Measurements from ENCODE around the gene ZNF318. TPM values are rescaled to one million over a fixed set of nuclear protein-coding genes. Genes with fewer than 3 reads are reported as not detected.

ZNF318 gene
- total and polyA plus RNA-seq, 10 of the 15 experiments (the other 5 are each of a cell fraction or from before 2014, with no cell fraction given) = 3.4 to 79.8 (median 13.7) TPM

DNA sequence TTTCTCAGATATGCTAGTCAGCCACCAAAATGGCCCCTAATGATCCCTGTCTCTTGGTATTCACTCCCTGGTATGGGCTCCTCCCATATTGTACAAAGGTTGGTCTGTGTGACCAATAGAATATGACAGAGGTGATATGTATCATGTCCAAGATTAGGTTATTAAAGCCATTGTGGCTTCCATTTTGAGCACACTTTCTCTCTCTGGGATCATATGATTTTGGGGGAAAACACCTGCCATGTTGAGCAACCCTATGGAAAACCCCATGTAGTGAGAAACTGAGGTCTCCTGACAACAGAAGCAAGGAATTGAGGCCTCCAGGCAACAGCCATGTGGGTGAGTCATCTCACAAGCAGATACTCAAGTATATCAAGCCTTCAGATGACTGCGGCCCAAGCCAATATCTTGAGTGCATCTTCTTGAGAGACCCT is 7.1 kb upstream of the ZNF318 start (continued):
- TF ChIP-seq, protein P1, sequence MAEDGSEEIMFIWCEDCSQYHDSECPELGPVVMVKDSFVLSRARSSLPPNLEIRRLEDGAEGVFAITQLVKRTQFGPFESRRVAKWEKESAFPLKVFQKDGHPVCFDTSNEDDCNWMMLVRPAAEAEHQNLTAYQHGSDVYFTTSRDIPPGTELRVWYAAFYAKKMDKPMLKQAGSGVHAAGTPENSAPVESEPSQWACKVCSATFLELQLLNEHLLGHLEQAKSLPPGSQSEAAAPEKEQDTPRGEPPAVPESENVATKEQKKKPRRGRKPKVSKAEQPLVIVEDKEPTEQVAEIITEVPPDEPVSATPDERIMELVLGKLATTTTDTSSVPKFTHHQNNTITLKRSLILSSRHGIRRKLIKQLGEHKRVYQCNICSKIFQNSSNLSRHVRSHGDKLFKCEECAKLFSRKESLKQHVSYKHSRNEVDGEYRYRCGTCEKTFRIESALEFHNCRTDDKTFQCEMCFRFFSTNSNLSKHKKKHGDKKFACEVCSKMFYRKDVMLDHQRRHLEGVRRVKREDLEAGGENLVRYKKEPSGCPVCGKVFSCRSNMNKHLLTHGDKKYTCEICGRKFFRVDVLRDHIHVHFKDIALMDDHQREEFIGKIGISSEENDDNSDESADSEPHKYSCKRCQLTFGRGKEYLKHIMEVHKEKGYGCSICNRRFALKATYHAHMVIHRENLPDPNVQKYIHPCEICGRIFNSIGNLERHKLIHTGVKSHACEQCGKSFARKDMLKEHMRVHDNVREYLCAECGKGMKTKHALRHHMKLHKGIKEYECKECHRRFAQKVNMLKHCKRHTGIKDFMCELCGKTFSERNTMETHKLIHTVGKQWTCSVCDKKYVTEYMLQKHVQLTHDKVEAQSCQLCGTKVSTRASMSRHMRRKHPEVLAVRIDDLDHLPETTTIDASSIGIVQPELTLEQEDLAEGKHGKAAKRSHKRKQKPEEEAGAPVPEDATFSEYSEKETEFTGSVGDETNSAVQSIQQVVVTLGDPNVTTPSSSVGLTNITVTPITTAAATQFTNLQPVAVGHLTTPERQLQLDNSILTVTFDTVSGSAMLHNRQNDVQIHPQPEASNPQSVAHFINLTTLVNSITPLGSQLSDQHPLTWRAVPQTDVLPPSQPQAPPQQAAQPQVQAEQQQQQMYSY (CRISPR knock-in tag; IDR thresholded peaks at IDR 0.05) = no peak
- TF ChIP-seq ASH2L (IDR thresholded peaks at IDR 0.05; ENCODE audit: borderline replicate concordance, low read depth) (no peak), JUND (IDR thresholded peaks at IDR 0.05; ENCODE audit: low read depth, low read length) (peak; percentile 49; the same call in 1 of the 2 replicates), SPI1 (IDR thresholded peaks at IDR 0.05; ENCODE audit: borderline replicate concordance, insufficient read depth, low read depth, low read length) (no peak), RAD21 (IDR thresholded peaks at IDR 0.05; ENCODE audit: insufficient read depth, low read depth, low read length) (no peak), MEF2B (IDR thresholded peaks at IDR 0.05; ENCODE audit: partially characterized antibody, poor library complexity, severe bottlenecking) (peak; percentile 54), BCL11A (IDR thresholded peaks at IDR 0.05; ENCODE audit: low read depth, low read length) (0 out of 2 replicates have a peak, but pooled peaks have one; percentile 38), TAF1 (IDR thresholded peaks at IDR 0.05; ENCODE audit: borderline replicate concordance, low read depth, low read length) (no peak), FOS (IDR thresholded peaks at IDR 0.05; ENCODE audit: borderline replicate concordance, extremely low read depth, insufficient read length) (no peak), SRF (IDR thresholded peaks at IDR 0.05; ENCODE audit: low read depth in 2 of 2, low read length in 2 of 2) (no peak), MEF2A (IDR thresholded peaks at IDR 0.05; ENCODE audit: insufficient read depth, low read depth, low read length) (no peak), EZH2 (IDR thresholded peaks at IDR 0.05; ENCODE audit: borderline replicate concordance, control insufficient read depth, low read depth, low read length) (no peak), ZNF217 (IDR thresholded peaks at IDR 0.05) (no peak), POU2F2 (IDR thresholded peaks at IDR 0.05; ENCODE audit: borderline replicate concordance, low read depth, low read length) (no peak), HDAC6 (IDR thresholded peaks at IDR 0.05; ENCODE audit: unreplicated experiment) (no peak), STAT3 (IDR thresholded peaks at IDR 0.05; ENCODE audit: low read depth, low read length) (no peak), NFIC (IDR thresholded peaks at IDR 0.05; ENCODE audit: low read depth, low read length) (peak; percentile 85), SMC3 (IDR thresholded peaks at IDR 0.05; ENCODE audit: borderline replicate concordance, low read length) (no peak)
- TF ChIP-seq, protein P2, sequence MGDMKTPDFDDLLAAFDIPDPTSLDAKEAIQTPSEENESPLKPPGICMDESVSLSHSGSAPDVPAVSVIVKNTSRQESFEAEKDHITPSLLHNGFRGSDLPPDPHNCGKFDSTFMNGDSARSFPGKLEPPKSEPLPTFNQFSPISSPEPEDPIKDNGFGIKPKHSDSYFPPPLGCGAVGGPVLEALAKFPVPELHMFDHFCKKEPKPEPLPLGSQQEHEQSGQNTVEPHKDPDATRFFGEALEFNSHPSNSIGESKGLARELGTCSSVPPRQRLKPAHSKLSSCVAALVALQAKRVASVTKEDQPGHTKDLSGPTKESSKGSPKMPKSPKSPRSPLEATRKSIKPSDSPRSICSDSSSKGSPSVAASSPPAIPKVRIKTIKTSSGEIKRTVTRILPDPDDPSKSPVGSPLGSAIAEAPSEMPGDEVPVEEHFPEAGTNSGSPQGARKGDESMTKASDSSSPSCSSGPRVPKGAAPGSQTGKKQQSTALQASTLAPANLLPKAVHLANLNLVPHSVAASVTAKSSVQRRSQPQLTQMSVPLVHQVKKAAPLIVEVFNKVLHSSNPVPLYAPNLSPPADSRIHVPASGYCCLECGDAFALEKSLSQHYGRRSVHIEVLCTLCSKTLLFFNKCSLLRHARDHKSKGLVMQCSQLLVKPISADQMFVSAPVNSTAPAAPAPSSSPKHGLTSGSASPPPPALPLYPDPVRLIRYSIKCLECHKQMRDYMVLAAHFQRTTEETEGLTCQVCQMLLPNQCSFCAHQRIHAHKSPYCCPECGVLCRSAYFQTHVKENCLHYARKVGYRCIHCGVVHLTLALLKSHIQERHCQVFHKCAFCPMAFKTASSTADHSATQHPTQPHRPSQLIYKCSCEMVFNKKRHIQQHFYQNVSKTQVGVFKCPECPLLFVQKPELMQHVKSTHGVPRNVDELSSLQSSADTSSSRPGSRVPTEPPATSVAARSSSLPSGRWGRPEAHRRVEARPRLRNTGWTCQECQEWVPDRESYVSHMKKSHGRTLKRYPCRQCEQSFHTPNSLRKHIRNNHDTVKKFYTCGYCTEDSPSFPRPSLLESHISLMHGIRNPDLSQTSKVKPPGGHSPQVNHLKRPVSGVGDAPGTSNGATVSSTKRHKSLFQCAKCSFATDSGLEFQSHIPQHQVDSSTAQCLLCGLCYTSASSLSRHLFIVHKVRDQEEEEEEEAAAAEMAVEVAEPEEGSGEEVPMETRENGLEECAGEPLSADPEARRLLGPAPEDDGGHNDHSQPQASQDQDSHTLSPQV (IDR thresholded peaks at IDR 0.05) = peak; percentile 88
